NCI-H82 treated with DMSO at 0.1 percent for 48 hours (cell line): Measurements from ENCODE around the gene TBC1D5.

ENCODE experiments used
- DNase-seq: peaks from one replicate; lab custom pipeline; 2025; ENCODE audit not compliant: unreplicated experiment; lab: John Stamatoyannopoulos, UW

The TBC1D5 gene

DNA sequence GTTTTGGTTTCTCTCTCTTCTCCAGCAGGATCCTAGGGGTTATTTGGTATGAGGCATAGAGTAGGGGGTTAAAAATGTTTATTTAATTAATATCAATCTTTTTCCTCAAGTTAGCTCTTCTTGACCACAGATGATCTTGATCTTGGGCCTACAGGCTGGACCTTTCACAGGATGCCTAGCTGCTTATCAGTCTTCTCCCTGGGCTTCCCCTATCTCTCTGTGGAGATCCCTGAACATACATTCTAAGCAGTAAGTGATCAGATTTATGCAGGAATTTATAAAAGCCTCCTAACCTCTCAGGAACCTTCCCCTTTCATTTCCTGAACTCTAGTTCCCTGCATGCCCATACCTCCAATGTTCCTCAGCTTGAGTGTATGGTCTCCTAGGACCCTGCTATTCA lies 428.3 kb downstream of the TBC1D5 start:
- DNase-seq, result no peak

DNA sequence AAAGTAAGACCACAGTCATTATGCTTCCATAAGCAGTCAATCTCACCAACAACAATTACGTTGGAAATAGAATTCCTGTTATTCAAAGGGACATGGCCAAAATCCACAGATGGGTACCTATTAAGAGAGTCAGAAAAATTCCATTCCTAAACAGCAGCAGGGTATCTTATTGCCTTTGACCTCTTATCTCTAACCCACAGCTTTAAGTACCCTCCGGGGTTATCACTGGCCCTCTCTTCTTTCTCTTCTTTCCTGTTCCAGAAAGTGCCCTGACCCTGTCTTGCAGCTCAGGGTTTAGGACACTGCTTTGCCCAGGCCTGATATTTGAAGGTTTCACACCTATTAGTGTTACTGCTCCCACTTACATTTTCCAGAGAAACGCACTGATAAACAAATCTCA lies 428.7 kb downstream of the TBC1D5 start:
- no peak for DNase-seq

DNA sequence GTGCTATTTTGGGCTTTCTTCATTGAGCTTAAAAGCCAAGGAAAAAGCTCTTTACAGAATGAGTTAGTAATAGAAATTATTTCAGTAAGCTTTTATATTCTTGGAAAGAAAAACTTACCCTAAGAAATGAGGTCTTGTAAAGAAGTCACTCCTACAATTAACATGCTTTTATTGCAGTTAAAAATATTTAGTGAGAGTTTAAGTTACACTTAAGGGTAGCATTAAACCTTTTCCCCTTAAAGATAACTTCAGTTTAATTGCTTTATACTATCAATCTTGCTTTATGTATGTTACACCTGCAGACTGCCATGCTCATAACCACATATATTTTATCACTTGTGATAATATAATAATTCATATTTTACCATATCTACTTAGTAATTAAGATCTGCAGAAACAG lies 431.4 kb downstream of the TBC1D5 start:
- no peak for DNase-seq

DNA sequence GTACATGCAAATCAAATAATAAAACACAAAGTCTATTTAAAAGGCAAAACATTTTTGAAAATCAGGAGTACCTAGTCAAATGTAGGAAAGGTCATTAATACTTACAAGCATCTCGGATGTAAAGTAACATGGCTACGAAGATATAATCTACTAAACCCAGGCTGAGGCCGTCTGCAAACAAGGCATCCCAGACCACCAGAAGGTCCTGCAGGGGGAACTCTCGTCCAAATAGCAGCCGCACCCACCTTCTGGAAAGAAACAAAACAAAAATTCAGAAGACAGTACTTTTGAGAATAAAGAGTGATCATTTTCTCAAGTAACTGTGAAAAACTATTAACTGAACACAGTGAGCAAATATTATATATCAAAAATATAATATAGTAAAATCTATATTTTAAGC lies 434.5 kb downstream of the TBC1D5 start:
- DNase-seq, result no peak

DNA sequence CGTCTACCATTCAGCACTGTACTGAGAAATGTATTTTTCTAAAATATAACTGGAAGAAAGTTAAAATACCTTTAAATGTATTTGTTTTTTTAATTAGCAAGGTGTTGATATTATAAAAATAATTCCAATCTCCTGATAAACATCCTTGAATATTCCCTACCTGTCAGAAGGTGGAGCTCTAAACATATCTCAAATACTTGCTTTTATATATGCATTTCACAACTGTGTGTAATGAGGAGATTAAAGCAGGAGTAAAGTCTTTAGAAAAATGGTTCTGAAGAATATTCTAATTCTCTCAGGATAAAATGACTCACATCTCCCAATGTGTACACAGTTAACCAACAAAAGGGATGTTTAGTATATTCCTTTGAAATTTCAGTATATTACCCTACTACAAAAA lies 434.9 kb downstream of the TBC1D5 start:
- DNase-seq, result no peak

DNA sequence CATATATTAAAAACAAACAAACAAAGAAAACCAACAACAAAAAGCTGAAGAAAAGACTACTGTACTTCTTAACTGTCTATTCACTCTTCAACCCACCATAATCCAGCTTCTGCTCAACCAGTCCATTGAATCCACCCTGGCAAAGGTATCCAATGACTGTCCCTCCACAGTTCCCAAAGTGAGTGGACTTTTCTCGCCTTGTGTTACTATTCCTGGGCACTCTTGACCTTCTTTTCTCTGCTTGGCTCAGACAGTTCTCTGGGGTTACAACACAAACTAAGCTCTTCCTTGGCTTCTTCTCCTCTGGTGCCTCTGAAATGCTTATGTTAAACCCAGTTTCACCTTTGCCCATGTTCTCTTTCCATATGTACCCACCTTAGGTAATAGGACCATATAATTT lies 437.5 kb downstream of the TBC1D5 start:
- no peak for DNase-seq

DNA sequence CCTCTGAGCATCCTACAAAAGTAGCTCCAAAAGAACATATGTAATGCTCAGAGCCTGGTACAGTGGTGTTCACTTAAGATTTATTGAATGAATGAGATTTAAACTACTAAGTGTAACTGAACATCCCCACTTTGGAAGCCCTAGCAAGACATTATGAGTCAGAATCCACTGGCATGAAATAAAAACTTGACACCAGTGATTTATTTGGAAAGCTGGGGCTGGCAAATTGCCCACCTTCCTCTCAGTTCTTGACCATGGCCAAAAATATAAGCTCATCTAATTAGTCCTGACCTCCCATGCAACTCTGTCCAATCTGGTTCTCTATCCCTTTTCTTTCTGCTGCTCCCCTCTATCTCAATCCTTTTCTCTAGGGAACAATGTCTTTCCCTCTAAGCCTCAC lies 439.7 kb downstream of the TBC1D5 start:
- DNase-seq, result no peak

DNA sequence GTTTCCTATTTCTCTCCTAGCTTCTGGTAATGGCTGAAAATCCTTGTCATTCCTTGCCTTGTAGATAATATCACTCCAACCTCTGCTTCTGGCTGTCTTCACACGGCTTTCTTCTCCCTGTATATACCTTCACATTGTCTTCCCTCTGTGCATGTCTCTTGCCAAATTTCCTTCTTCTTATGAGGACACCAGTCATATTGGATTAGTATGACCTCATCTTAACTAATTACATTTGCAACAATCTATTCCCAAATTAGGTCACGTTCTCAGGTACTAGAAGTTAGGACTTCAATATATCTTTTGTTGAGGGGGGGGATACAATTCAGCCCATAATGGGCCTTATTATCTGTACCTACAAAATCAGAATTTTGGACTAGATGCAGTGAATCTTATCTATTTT lies 440.3 kb downstream of the TBC1D5 start:
- no peak for DNase-seq

DNA sequence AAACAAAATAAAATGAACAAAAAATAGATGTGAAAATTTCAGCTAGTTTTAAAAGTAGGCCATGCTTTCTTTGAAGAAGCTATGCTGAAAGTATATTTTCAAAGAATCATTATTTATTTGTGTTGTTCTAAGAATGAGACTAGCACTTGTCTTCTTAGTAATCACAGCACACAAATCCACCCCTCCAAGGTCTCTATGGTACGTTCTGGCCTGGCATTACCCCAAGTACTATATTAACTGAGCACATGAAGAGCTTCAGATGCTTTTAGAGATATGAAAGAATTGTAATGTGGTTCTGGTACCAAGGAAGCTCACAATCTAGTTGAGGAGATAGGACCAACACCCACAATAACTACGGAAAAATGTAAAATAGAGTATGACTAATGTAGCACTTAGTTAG lies 441.2 kb downstream of the TBC1D5 start:
- DNase-seq, result no peak

DNA sequence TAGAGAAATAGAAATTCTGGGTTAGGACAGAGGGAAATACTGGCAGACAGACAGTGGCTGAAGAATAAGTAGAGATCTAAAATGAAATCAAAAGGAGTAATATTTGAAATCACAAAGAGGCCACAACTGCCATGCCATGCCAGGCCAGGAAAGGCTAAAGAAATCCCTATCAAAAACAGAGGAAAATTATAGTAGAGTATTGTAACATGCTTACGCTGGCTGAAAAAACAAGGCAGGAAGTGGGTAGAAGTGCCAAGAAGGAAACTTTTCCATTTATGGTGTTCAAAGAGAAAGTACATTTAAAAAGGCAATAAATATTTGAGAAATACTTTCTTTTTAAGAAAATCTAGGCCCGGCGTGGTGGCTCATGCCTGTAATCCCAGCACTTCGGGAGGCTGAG lies 442.0 kb downstream of the TBC1D5 start:
- no peak for DNase-seq

DNA sequence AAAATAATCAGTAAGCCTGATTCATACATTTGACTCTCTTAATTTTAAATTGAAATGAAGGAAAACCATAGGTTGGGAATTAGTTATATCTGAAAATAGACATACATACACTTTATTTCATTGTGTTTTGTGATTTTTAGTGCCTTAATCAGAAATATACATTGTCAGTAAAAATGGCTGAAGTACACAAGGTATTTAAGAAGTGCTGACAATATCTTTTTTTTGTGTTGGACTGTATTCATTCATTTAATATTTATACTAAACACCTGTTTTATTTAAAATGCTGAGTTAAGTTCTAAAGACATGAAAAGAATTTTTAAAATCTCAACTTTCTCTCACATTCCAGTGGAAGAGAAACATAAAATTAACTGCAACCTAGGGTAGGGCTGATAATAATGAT lies 444.4 kb downstream of the TBC1D5 start:
- DNase-seq, result no peak

DNA sequence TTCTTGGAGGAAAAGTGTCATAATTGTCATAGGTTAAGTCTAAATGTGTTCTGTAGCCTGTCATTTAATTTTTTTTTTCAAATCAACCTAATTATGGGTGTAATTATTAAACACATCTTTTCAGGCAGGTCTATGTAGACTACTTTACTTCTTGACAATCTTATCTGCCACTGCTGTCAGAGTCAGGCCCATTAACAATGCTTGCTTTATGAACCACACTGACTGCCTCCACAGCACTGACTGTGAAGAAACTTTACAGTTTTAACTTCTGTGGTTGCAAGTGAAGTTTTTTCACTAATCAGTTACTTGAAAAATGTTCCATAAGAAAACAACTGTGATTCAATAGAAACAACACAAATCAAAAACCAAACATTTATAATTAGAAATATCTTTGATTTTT lies 449.9 kb downstream of the TBC1D5 start:
- no peak for DNase-seq

DNA sequence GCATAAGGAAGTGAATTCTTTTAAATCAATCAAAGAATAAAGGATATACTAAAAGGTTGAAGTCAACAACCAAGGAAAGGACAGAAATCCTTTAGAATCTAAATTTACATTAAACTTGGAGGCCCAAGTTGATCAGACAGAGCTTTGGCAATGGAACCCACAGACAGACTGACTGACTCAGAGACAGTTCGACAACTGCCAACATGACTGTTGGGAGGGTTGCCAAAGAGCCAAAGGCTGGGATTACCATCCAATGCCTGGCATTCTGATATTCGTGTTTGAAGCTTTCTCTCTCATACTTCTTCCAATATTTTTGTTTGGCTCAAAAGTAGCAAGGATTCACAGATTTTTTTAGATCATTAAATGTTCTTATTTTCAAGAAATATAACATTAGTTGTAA lies 451.5 kb downstream of the TBC1D5 start:
- DNase-seq, result no peak

DNA sequence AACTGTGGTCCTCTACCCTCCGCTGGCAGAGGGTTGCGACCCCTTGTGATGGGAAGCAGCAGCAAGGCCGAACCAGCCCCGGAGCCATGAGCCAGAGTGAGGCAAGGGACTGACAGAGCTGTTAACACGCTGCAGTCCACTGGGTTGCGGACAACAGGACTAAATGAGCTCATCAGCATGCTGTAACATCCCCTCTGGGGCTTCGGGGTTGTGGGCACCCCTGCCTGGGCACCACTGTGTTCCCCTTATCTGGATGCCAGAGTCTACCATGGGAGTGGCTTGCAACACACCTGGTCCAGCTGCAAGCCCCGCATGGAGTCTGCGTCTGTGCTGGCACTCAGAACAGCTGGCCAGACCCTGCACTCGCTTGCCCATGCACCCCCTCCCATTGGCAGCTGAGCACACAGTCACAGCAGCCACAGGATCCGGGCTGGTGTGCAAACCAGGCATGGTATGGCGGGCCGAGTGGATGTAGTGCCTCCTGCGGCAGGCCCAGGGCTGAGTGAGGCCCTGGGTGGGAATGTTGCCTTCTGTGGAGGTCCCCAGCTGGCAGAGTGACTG lies 453.5 kb downstream of the TBC1D5 start:
- no peak for DNase-seq

DNA sequence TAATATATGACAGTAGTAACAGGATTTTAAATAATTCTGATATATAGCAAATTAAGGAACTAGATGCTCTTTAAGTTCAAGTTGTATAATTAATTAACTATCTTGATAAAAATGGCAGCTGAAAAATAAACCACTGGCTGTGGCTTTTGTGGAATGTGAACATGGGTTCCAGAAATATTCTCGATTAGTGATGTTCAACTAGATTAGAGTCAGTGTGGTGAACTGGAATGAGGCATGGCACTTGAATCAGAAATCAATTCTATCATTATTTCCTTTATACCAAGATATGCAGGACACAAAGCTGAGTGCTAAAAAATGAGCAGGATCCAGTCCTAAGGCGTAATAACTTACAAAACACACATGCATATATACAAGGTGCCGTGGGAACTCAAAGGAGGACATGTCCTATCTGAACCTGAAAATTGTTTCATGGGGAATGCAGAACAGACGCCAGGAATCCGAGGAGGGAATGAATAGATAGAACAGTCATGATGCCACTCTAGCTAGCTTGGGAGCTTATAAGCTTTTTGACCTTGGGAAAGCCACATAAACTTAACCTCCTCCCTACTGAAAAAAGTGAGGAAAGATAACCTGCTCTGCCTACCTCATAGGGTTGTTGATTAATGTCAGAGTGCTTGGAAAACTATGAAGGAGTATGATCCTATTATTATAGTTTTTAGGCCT lies 455.3 kb downstream of the TBC1D5 start:
- DNase-seq, result no peak

DNA sequence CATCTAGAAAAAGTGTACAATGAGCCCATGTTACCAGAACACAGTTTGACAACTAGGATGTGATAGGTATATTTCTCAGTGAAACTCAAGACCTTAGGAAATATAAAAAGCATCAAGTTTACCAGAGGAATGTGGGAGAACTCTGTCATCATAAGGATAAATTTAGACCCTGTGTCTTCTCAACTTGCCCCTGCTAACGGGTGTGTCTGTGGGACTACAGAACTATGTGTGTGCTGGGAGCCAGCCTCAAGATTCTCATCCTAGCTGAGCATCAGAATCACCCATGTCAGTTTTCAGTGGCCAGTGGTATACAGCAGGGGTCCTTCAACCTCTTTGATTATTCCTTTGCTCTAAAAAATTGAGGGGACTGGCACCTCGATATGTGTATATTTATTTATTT lies 464.4 kb downstream of the TBC1D5 start:
- no peak for DNase-seq

DNA sequence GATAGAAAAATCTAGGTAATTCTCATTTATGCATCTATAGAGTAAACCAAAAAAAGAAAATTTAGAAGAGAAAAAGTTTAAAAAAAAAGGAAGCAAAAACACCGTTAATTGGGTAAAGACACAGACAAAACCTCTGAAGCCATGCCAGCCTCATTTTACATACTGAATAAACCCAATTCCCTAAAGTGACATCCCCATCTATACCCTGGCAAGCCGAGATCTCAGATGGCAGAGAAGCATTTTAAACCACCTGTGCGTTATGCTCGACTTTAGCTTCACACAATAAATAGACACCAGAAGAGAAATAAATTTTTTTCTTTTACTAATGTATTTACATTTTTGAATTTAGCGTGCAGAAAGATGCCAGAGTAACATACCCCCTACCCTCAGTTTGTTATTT lies 475.6 kb downstream of the TBC1D5 start:
- no peak for DNase-seq

DNA sequence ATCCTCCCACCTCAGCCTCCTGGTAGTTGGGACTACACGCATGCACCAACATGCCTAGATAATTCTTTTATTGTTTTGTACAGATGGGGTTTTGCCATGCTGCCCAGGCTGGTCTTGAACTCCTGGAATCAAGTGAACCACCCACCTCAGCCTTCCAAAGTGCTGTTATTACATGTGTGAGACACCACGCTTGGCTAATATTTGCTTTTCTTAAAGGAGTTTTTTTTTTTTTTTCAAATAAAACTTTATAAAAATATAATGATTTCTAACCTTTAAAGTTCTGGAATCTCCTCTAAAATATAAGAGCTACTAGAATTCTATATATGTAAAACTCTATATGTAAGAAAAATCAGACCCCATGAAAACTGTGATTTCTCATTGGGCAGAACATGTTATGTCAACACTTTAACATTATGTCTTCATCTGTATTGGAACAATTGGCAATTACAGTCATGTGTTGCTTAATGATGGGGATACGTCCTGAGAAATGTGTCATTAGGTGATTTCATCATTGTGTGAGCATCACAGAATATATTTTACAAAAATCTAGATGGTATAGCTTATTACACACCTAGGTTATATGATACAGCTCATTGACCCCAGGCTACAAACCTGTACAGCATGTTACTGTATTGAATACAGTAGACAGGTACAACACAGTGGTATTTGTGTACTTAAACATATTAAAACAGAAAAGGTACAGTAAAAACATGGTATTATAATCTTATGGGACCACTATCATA lies 480.6 kb downstream of the TBC1D5 start:
- DNase-seq, result no peak

DNA sequence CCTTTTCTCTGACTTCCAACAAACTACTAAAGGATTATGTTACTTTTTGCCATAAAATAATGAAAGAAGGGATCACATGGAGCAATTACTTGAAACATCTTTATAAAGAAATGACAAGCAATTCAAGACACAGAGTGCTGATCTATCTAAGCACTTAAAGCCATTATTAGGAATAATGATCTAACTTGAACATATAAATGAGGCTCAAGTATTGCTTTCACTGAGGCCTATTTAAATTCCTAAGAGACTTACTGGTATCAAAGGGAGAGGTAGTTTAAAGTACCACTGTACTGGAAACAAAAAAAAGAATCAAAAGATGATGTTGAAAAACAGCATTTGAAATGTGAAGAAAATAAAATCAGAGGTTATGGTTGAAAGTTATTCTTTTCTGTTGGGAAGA lies 482.2 kb downstream of the TBC1D5 start:
- no peak for DNase-seq

DNA sequence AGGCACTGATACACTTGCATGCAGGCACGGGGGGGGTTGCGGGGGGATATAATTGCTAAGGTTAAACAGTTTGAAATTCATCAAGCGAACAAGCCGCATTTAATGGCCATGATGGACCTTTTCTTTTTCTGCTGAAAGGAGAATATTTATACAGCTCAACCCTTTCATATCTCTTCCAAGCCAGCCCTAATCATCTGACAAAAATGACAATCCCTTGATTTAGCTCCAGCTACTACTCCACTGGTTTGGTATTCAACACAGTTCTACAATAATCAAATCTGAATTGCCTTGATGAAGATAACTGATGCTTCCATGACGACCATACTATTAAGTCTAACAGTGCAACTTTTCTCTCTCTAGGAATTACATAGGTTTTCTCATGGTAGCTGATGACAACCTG lies 482.7 kb downstream of the TBC1D5 start:
- DNase-seq, result no peak

DNA sequence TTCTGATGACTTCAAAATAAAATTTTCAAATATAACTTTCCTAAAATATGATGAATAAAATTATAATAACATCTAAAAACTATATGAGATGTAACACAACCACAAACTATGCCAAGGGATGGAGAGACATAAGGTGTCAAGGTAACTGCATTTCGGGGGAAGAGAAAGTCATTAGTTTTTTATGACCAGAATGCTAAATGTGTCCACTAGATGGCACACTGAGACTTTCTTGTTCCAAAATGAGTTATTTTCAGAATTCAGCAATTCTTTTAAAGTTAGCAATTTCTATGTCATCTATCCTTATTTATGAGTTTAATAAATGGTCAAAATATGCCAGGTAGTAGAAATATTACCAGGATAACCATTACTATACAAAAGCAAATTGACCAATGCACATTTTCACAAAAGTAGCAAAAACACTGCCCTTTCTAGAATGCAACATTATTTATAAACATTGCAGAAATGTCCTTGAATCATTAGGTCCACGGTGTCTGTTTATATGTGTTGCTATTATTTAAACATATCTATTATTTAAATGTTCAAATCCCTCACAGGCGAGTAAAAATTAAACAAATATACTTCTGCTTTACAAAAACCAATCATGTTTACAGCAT lies 483.5 kb downstream of the TBC1D5 start:
- DNase-seq, result no peak

DNA sequence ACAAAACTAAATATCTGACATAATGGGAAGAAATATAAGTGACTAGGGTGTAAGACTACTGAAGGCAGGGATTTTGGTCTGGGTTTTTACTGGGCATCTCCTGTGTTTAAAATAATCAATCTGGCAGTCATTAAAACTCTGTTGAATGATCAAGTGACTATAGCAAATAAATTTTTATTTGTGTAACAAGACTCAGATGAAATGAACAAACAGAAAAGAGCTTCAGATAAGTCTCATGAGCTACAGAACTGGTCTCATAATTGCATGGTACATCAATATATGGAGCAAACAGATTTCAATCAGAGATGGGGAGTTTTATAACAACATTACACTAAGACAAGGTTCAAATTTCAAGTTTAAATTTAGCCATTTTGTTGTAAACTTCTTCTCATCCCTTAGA lies 485.2 kb downstream of the TBC1D5 start:
- no peak for DNase-seq
